ENCODE measurements around the gene SELENOW.
"Not testable (repeated sequence)": the region's sequence is repeated elsewhere in the genome, so short reads cannot be mapped to it uniquely, and the experiment has no call there.

DNA sequence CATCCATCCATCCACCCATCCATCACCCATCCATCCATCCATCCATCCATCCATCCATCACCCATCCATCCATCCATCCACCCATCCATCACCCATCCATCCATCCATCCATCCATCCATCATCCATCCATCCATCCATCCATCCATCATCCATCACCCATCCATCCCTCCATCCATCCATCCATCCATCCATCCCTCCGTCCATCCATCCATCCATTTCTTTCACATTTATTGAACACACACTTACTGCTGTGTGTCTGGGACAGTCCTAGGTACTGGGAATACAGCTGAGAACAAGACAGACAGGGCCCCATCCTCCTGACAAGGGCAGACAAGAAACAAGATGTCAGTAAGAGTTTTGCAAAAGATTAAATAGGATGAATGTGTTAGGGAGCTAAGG, 39.7 kb downstream of the SELENOW start:
- not testable (repeated sequence) for TF ChIP-seq CTBP1 (IDR thresholded peaks at IDR 0.05; ENCODE audit: borderline replicate concordance); FOXA1 (IDR thresholded peaks at IDR 0.05); FOXK2 (IDR thresholded peaks at IDR 0.05); NFRKB (IDR thresholded peaks at IDR 0.05); LEF1 (IDR thresholded peaks at IDR 0.05; ENCODE audit: borderline replicate concordance); FOXM1 (IDR thresholded peaks at IDR 0.05; ENCODE audit: borderline replicate concordance)
- TF ChIP-seq, protein P1, sequence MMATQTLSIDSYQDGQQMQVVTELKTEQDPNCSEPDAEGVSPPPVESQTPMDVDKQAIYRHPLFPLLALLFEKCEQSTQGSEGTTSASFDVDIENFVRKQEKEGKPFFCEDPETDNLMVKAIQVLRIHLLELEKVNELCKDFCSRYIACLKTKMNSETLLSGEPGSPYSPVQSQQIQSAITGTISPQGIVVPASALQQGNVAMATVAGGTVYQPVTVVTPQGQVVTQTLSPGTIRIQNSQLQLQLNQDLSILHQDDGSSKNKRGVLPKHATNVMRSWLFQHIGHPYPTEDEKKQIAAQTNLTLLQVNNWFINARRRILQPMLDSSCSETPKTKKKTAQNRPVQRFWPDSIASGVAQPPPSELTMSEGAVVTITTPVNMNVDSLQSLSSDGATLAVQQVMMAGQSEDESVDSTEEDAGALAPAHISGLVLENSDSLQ (IDR thresholded peaks at IDR 0.05): not testable (repeated sequence)

Data from HEK293T (cell line).